ENCODE results near the gene PPFIA1.
"Not testable (repeated sequence)": the region's sequence is repeated elsewhere in the genome, so short reads cannot be mapped to it uniquely, and the experiment has no call there.

PPFIA1 gene

DNA sequence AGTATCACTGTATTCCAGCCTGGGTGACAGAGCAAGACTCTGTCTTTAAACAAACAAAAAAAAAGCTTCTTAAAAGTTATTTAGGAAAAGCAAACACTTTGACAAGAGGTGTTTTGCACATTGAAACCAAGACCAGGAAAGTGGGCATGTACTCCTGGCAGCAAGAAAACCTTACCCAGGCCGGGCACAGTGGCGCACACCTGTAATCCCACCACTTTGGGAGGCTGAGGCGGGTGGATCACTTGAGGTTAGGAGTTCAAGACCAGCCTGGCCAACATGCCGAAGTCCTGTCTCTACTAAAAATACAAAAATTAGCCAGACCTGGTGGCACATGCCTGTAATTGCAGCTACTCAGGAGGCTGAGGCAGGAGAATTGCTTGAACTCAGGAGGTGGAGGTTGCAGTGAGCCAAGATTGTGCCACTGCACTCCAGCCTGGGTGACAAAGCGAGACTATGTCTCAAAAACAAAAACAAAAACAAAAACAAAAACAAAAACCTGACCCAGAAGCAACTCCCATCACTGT, 60.9 kb downstream of the PPFIA1 start:
- not testable (repeated sequence) for H3K4me3 ChIP-seq (ENCODE audit: low read length)
- peaks cover 77% of the 10 kb centered on the region for H3K36me3 ChIP-seq (ENCODE audit: control insufficient read depth, low read depth, low read length)

DNA sequence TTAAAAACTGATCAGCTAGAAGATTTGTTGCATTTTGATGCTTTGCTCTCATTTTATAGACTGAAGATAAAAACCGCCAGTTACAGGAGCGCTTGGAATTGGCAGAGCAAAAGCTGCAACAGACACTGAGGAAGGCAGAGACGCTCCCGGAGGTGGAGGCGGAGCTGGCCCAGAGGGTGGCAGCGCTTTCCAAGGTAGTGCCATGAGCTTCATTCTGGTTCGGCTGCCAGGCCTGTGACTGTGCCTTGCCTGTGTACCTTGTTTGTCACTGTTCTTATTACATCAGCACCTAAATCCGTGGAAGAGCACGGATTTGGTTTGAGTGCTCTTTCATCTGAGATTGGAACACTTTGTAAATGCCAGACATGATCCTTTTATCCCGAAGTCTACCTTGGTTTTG, 61.4 kb downstream of the PPFIA1 start:
- H3K4me1 ChIP-seq (ENCODE audit: control insufficient read depth, low read depth, low read length) = no peaks in the 10 kb centered on the region
- H3K9ac ChIP-seq (ENCODE audit: low read length) = no peak overlapping the region
- no peak overlapping the region for H3K4me3 ChIP-seq (ENCODE audit: low read length)
- no peaks in the 10 kb centered on the region for H3K27me3 ChIP-seq (ENCODE audit: control insufficient read depth, insufficient read depth, low read length)
- peaks cover 77% of the 10 kb centered on the region for H3K36me3 ChIP-seq (ENCODE audit: control insufficient read depth, low read depth, low read length)
- no peaks in the 10 kb centered on the region for H3K9me3 ChIP-seq (ENCODE audit: control insufficient read depth, low read depth, low read length)
- H3K27ac ChIP-seq (ENCODE audit: low read length) = no peak overlapping the region

More for the DNA sequence above, 60.9 kb downstream of the PPFIA1 start:
- H3K9me3 ChIP-seq (ENCODE audit: control insufficient read depth, low read depth, low read length); H3K27me3 ChIP-seq (ENCODE audit: control insufficient read depth, insufficient read depth, low read length); H3K9ac ChIP-seq (ENCODE audit: low read length); H3K4me1 ChIP-seq (ENCODE audit: control insufficient read depth, low read depth, low read length); H3K27ac ChIP-seq (ENCODE audit: low read length): not testable (repeated sequence)

DNA sequence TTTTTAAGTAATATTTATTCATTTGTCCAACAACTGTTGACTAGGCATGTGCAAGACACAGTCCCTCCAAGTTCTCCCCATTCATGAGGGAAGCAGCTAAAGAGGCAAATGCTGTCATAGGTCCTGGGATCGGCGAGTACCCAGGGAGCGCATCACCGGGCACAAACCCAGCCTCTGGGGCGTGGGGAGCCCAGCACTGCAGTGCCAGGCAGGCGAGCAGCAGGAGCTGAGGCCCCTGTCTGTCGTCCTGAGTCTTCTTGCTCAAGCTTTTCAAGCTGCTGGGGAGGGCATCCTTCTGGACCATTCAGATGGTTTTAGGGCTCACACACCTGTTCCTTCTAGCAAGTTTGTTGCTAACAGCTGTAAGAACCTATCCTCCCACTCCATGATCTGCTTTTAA, 62.1 kb downstream of the PPFIA1 start:
- no peaks in the 10 kb centered on the region for H3K9me3 ChIP-seq (ENCODE audit: control insufficient read depth, low read depth, low read length)
- H3K36me3 ChIP-seq (ENCODE audit: control insufficient read depth, low read depth, low read length) = peaks cover 79% of the 10 kb centered on the region
- H3K27me3 ChIP-seq (ENCODE audit: control insufficient read depth, insufficient read depth, low read length) = no peaks in the 10 kb centered on the region
- no peak overlapping the region for H3K4me3 ChIP-seq (ENCODE audit: low read length)
- no peak overlapping the region for H3K27ac ChIP-seq (ENCODE audit: low read length)
- no peaks in the 10 kb centered on the region for H3K4me1 ChIP-seq (ENCODE audit: control insufficient read depth, low read depth, low read length)
- H3K9ac ChIP-seq (ENCODE audit: low read length) = no peak overlapping the region

DNA sequence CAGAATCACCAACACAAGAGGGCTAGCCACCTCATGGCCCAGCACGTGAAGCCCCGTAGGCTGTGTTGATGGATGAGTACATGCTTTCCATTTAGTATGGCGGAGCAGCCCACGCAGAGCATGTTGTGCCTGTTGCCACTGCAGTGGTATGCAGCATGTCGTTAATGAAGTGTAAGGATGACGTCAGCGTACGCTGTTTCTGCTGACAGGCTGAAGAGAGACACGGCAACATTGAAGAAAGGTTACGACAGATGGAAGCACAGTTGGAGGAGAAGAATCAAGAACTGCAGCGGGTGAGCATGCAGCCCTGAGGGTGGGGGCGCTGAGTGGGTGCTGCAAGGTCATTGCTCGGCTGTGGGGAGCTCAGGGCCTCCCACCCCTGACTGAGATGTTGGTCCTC, 62.8 kb downstream of the PPFIA1 start:
- no peaks in the 10 kb centered on the region for H3K9me3 ChIP-seq (ENCODE audit: control insufficient read depth, low read depth, low read length)
- no peak overlapping the region for H3K9ac ChIP-seq (ENCODE audit: low read length)
- no peak overlapping the region for H3K4me3 ChIP-seq (ENCODE audit: low read length)
- peaks cover 83% of the 10 kb centered on the region for H3K36me3 ChIP-seq (ENCODE audit: control insufficient read depth, low read depth, low read length)
- H3K27ac ChIP-seq (ENCODE audit: low read length) = no peak overlapping the region
- H3K4me1 ChIP-seq (ENCODE audit: control insufficient read depth, low read depth, low read length) = no peaks in the 10 kb centered on the region
- no peaks in the 10 kb centered on the region for H3K27me3 ChIP-seq (ENCODE audit: control insufficient read depth, insufficient read depth, low read length)

DNA sequence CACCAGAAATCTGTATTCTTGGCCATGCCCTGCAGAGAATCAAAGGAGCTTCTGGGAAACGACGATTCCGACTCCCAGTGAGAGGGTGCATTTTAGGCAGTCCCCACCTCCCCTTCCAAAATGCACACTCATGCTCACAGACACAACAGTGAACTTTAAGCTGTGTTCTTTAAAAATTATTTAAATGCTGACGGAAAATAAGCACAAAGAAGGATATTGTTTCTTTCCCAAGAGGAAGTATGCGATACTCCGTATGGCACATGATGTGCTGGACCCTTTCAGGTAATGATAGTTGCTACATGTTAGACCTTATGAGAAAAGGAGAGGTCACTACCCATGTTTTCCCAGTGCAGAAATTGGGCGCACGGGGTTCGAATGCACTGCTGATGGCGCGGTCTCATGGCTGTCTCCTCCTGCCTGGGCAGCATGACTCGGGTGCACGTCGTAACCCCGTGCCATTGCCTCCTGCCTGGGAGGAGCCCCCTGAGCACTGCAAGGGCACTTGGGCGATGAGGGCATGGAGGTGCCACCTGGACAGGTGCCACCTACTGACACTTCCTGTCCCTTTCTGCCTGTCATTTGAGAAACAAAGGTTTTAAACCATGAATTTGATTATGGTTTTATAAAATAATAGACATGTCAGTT, 64.0 kb downstream of the PPFIA1 start:
- H3K36me3 ChIP-seq (ENCODE audit: control insufficient read depth, low read depth, low read length) = peaks cover 86% of the 10 kb centered on the region
- H3K4me3 ChIP-seq (ENCODE audit: low read length) = no peak overlapping the region
- no peaks in the 10 kb centered on the region for H3K27me3 ChIP-seq (ENCODE audit: control insufficient read depth, insufficient read depth, low read length)
- H3K4me1 ChIP-seq (ENCODE audit: control insufficient read depth, low read depth, low read length) = no peaks in the 10 kb centered on the region
- no peak overlapping the region for H3K27ac ChIP-seq (ENCODE audit: low read length)
- no peak overlapping the region for H3K9ac ChIP-seq (ENCODE audit: low read length)
- H3K9me3 ChIP-seq (ENCODE audit: control insufficient read depth, low read depth, low read length) = no peaks in the 10 kb centered on the region

DNA sequence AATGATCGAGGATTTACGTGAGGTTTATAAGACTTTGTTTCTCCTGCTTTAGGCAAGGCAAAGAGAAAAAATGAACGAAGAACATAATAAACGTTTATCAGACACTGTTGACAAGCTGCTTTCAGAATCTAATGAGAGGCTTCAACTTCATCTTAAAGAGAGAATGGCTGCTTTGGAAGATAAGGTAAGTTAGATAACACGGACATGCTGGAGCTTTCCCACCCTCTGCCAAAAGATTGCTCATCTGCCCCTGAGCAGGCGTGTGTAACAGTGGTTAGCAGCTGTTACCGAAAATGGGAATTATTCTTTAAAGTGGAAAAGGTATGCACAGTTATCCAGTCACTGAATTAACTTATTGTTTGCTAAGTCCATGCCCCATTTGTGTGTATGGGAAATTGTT, 65.0 kb downstream of the PPFIA1 start:
- peaks cover 82% of the 10 kb centered on the region for H3K36me3 ChIP-seq (ENCODE audit: control insufficient read depth, low read depth, low read length)
- no peak overlapping the region for H3K4me3 ChIP-seq (ENCODE audit: low read length)
- H3K9me3 ChIP-seq (ENCODE audit: control insufficient read depth, low read depth, low read length) = no peaks in the 10 kb centered on the region
- no peaks in the 10 kb centered on the region for H3K4me1 ChIP-seq (ENCODE audit: control insufficient read depth, low read depth, low read length)
- H3K27ac ChIP-seq (ENCODE audit: low read length) = no peak overlapping the region
- no peaks in the 10 kb centered on the region for H3K27me3 ChIP-seq (ENCODE audit: control insufficient read depth, insufficient read depth, low read length)
- no peak overlapping the region for H3K9ac ChIP-seq (ENCODE audit: low read length)

DNA sequence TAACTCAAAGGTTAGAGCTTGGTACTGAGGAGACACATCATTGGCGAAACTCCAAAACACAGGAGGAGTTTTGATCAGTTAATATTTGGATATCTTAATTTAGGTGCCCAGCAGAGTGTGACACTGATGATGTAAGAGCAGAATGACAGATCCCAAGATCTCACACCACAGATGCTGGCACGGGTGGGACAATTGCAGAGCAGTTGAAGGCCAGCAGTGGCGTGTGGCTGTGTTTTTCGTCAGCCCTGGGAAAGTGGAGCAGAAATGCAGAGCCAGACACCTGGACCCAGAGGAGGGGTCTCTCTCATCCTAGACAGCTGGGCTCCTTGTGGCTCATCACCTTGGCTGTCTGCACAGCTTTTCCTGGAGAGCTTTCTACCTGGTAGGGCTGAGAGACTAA, 68.1 kb downstream of the PPFIA1 start:
- H3K27ac ChIP-seq (ENCODE audit: low read length) = no peak overlapping the region
- no peaks in the 10 kb centered on the region for H3K27me3 ChIP-seq (ENCODE audit: control insufficient read depth, insufficient read depth, low read length)
- H3K9me3 ChIP-seq (ENCODE audit: control insufficient read depth, low read depth, low read length) = no peaks in the 10 kb centered on the region
- peaks cover 71% of the 10 kb centered on the region for H3K36me3 ChIP-seq (ENCODE audit: control insufficient read depth, low read depth, low read length)
- H3K9ac ChIP-seq (ENCODE audit: low read length) = no peak overlapping the region
- no peak overlapping the region for H3K4me3 ChIP-seq (ENCODE audit: low read length)
- no peaks in the 10 kb centered on the region for H3K4me1 ChIP-seq (ENCODE audit: control insufficient read depth, low read depth, low read length)

DNA sequence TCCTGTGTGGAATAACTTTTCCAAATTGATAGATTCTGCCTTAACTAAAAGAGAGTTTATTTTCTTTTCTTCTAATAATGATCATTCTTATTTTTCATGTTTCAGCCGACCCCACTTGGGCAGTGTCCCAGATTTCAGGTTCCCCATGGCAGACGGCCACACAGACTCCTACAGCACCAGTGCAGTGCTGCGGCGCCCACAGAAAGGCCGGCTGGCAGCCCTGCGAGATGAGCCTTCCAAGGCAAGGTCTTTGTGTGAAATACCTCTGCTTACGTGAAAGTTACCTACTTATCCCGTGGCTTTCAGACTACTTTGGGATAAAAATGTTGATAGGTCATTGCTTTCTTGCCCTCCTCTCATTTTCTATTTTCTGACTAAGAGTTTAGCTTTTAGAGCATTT, 68.6 kb downstream of the PPFIA1 start:
- no peaks in the 10 kb centered on the region for H3K27me3 ChIP-seq (ENCODE audit: control insufficient read depth, insufficient read depth, low read length)
- H3K9ac ChIP-seq (ENCODE audit: low read length) = no peak overlapping the region
- H3K27ac ChIP-seq (ENCODE audit: low read length) = no peak overlapping the region
- H3K4me1 ChIP-seq (ENCODE audit: control insufficient read depth, low read depth, low read length) = no peaks in the 10 kb centered on the region
- H3K4me3 ChIP-seq (ENCODE audit: low read length) = no peak overlapping the region
- no peaks in the 10 kb centered on the region for H3K9me3 ChIP-seq (ENCODE audit: control insufficient read depth, low read depth, low read length)
- H3K36me3 ChIP-seq (ENCODE audit: control insufficient read depth, low read depth, low read length) = peaks cover 71% of the 10 kb centered on the region

DNA sequence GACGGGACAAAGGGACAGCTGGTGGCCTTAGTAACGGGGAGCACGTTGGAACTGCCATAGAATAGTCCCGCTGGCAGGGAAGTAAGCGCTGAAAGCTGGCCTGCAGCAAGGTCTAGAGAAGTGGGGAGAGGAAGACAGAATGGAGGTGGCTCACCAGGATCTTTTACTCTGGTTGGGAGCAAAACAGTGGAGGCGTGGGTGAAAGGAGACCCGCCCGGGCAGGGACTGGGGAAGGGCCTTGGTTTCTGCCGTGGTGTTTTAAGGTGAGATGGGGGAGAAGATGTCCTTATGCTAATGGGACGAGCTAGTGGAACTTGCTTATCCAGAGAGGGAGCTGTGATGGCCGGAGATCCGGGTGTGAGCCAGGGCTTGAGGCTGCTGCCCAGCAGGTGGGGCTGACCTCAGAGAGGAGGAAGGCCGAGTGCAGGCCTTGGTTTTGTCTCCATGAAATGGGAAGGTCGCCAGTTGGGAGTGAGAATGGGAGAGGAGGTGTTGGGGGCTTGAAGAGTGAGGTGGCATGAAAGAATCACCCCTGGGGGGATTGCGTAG, 71.5 kb downstream of the PPFIA1 start:
- Histone ChIP-seq H3K9ac (ENCODE audit: low read length) (no peak overlapping the region), H3K4me1 (ENCODE audit: control insufficient read depth, low read depth, low read length) (no peaks in the 10 kb centered on the region), H3K27ac (ENCODE audit: low read length) (no peak overlapping the region), H3K4me3 (ENCODE audit: low read length) (no peak overlapping the region), H3K9me3 (ENCODE audit: control insufficient read depth, low read depth, low read length) (no peaks in the 10 kb centered on the region), H3K27me3 (ENCODE audit: control insufficient read depth, insufficient read depth, low read length) (no peaks in the 10 kb centered on the region), H3K36me3 (ENCODE audit: control insufficient read depth, low read depth, low read length) (peaks cover 70% of the 10 kb centered on the region)

DNA sequence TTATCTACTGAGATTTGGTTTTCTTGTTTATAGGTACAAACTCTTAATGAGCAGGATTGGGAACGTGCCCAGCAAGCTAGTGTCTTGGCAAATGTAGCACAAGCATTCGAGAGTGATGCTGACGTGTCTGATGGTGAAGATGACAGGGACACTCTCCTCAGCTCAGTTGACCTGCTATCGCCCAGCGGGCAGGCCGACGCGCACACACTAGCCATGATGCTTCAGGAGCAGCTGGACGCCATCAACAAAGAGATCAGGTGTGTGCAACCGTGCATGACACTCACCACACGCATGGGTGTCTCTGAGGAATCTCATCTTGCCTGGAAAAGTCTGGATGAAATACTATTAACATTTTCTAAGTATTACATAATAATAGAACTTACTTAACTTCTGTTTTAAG, 73.1 kb downstream of the PPFIA1 start:
- H3K9me3 ChIP-seq (ENCODE audit: control insufficient read depth, low read depth, low read length) = no peaks in the 10 kb centered on the region
- H3K27ac ChIP-seq (ENCODE audit: low read length) = no peak overlapping the region
- no peaks in the 10 kb centered on the region for H3K27me3 ChIP-seq (ENCODE audit: control insufficient read depth, insufficient read depth, low read length)
- H3K4me3 ChIP-seq (ENCODE audit: low read length) = no peak overlapping the region
- H3K4me1 ChIP-seq (ENCODE audit: control insufficient read depth, low read depth, low read length) = no peaks in the 10 kb centered on the region
- H3K36me3 ChIP-seq (ENCODE audit: control insufficient read depth, low read depth, low read length) = peaks cover 64% of the 10 kb centered on the region
- no peak overlapping the region for H3K9ac ChIP-seq (ENCODE audit: low read length)

DNA sequence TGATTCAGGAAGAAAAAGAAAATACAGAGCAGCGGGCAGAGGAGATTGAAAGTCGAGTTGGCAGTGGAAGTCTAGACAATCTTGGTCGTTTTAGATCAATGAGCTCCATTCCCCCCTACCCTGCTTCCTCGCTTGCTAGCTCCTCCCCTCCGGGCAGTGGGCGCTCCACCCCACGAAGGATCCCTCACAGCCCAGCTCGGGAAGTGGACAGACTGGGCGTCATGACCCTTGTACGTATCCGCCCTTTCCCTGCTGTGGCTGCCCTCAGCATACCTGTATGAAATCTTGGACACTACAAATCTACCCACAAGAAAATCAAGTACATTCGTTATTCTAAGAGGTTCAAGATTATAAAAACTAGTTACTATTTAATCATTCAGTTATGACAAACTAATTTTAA, 77.7 kb downstream of the PPFIA1 start:
- Histone ChIP-seq H3K4me1 (ENCODE audit: control insufficient read depth, low read depth, low read length) (no peaks in the 10 kb centered on the region), H3K36me3 (ENCODE audit: control insufficient read depth, low read depth, low read length) (peaks cover 64% of the 10 kb centered on the region), H3K4me3 (ENCODE audit: low read length) (no peak overlapping the region), H3K9me3 (ENCODE audit: control insufficient read depth, low read depth, low read length) (no peaks in the 10 kb centered on the region), H3K27me3 (ENCODE audit: control insufficient read depth, insufficient read depth, low read length) (no peaks in the 10 kb centered on the region), H3K9ac (ENCODE audit: low read length) (no peak overlapping the region), H3K27ac (ENCODE audit: low read length) (no peak overlapping the region)

DNA sequence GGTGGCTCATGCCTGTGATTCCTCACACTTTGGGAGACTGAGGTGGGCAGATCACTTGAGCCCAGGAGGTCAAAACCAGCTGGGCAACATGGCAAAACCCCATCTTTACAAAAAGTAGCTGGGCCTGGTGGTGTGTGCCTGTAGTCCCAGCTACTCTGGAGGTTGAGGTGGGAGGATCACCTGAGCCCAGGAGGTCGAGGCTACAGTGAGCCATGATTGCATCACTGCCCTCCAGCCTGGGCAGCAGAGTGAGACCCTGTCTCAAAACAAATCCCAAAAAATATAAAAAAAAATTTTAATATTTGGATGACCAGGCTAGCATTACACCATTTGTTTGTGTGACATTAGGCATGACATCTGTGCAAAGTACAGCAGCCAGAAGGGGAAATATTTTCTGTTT, 78.1 kb downstream of the PPFIA1 start:
- Histone ChIP-seq H3K9ac (ENCODE audit: low read length) (no peak overlapping the region), H3K36me3 (ENCODE audit: control insufficient read depth, low read depth, low read length) (peaks cover 63% of the 10 kb centered on the region), H3K4me3 (ENCODE audit: low read length) (no peak overlapping the region), H3K27me3 (ENCODE audit: control insufficient read depth, insufficient read depth, low read length) (no peaks in the 10 kb centered on the region), H3K9me3 (ENCODE audit: control insufficient read depth, low read depth, low read length) (no peaks in the 10 kb centered on the region), H3K4me1 (ENCODE audit: control insufficient read depth, low read depth, low read length) (no peaks in the 10 kb centered on the region), H3K27ac (ENCODE audit: low read length) (no peak overlapping the region)
